HL-60 (cell line): Measurements from ENCODE around the gene SLC27A3.
A peak's percentile ranks its signal among the peaks of the same experiment; 100 is the strongest.
"Not testable (repeated sequence)": the region's sequence is repeated elsewhere in the genome, so short reads cannot be mapped to it uniquely, and the experiment has no call there.

Experiments used
- DNase-seq, 2 experiments: peaks; one replicate each; pipeline ENCODE4 v3.0.0-alpha.2; 2010 to 2020; ENCODE audit warnings: low read depth in 1 of 2, low spot score in 1 of 2
- H3K27ac ChIP-seq: fragments of 250-450 bp; sonication (Bioruptor Pico); replicated peaks from 2 replicates; pipeline ENCODE4 v1.5.1; 2020; ENCODE audit warnings: mild to moderate bottlenecking, moderate library complexity
- H3K27me3 ChIP-seq: fragments of 250-450 bp; sonication (Bioruptor Pico); 2 replicates; pipeline ENCODE4 v1.5.1; 2021; ENCODE audit warnings: mild to moderate bottlenecking, moderate library complexity; ENCODE audit not compliant: insufficient read depth, poor library complexity, severe bottlenecking
- H3K4me3 ChIP-seq: replicated peaks from 2 replicates; pipeline ENCODE4 v1.5.1; 2011; ENCODE audit warnings: mild to moderate bottlenecking, control low read depth, low read length; ENCODE audit not compliant: insufficient read depth
- GABPA ChIP-seq: IDR thresholded peaks from 2 replicates; pipeline ENCODE4 v1.6.1; 2012; ENCODE audit warnings: low read depth
- POLR2AphosphoS5 ChIP-seq: IDR thresholded peaks from 2 replicates; pipeline ENCODE4 v1.6.1; 2012; ENCODE audit warnings: low read depth
- REST ChIP-seq: IDR thresholded peaks from 2 replicates; pipeline ENCODE4 v1.6.1; 2012; ENCODE audit warnings: low read depth; ENCODE audit not compliant: insufficient replicate concordance
- SPI1 ChIP-seq: IDR thresholded peaks from 2 replicates; pipeline ENCODE4 v1.6.1; 2012; ENCODE audit warnings: low read depth, mild to moderate bottlenecking, borderline replicate concordance
- TF ChIP-seq, protein P1 (sequence below): IDR thresholded peaks from one replicate; pipeline ENCODE4 v1.5.1; 2011; ENCODE audit warnings: low read length, control low read depth, inconsistent platforms; ENCODE audit not compliant: insufficient read depth

SLC27A3 gene

GRCh38 chr1:153779781-153780541, 4.8 kb downstream of the SLC27A3 start:
- no peak overlapping the region for H3K27ac ChIP-seq
- DNase-seq, result no peak
- TF ChIP-seq REST, result no peak
- TF ChIP-seq SPI1, result no peak
- no peak for TF ChIP-seq POLR2AphosphoS5
- no peak for TF ChIP-seq GABPA
- TF ChIP-seq, protein P1, sequence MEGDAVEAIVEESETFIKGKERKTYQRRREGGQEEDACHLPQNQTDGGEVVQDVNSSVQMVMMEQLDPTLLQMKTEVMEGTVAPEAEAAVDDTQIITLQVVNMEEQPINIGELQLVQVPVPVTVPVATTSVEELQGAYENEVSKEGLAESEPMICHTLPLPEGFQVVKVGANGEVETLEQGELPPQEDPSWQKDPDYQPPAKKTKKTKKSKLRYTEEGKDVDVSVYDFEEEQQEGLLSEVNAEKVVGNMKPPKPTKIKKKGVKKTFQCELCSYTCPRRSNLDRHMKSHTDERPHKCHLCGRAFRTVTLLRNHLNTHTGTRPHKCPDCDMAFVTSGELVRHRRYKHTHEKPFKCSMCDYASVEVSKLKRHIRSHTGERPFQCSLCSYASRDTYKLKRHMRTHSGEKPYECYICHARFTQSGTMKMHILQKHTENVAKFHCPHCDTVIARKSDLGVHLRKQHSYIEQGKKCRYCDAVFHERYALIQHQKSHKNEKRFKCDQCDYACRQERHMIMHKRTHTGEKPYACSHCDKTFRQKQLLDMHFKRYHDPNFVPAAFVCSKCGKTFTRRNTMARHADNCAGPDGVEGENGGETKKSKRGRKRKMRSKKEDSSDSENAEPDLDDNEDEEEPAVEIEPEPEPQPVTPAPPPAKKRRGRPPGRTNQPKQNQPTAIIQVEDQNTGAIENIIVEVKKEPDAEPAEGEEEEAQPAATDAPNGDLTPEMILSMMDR, result no peak
- no peaks in the 10 kb centered on the region for H3K27me3 ChIP-seq
- H3K4me3 ChIP-seq, result no peak overlapping the region

DNA sequence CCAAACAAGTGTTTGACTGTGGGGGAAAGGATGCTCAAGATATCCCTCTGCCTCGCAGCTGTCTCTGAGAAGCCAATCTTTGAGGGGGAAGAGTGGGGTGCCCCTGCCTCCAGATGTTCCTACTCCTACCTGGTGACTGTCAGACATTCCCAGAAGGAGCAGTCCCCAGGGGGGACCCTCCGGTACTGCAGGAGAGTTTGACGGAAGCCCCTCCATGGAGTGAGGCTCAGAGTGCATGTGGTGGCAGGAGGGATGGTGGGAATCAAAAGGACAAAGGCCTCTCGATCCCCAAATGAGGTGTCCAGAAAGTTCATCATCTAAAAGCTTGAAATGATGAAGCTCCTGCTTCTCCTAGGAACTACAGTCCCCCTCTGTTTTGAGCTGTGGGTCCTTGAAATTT, 5.3 kb downstream of the SLC27A3 start:
- H3K27ac ChIP-seq, result no peak overlapping the region
- DNase-seq, result no peak
- no peak overlapping the region for H3K4me3 ChIP-seq
- no peaks in the 10 kb centered on the region for H3K27me3 ChIP-seq
- TF ChIP-seq GABPA, result no peak
- no peak for TF ChIP-seq POLR2AphosphoS5
- no peak for TF ChIP-seq REST
- TF ChIP-seq SPI1, result no peak
- TF ChIP-seq, protein P1, result no peak

DNA sequence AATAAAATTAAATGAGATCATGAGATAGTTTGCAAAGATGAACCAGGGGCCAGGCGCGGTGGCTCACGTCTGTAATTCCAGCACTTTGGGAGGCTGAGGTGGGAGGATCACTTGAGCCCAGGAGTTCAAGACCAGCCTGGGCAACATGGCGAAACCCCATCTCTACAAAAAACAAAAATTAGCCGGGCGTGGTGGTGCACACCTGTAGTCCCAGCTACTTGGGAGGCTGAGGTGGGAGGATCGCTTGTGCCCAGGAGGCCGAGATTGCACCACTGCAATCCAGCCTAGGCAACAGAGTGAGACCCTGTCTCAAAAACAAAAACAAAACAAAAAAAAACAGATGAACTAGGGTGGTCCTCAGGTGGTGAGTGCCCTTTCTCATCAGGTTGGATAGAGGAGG, 7.4 kb downstream of the SLC27A3 start:
- H3K27me3 ChIP-seq, DNase-seq: not testable (repeated sequence)
- peak overlapping the region; percentile 54 for H3K4me3 ChIP-seq
- H3K27ac ChIP-seq, result peak overlapping the region; percentile 90

- Histone ChIP-seq H3K4me3 (peak overlapping the region; percentile 54), H3K27me3 (no peaks in the 10 kb centered on the region), H3K27ac (peak overlapping the region; percentile 90)
- peak; percentile 31 for TF ChIP-seq REST
- peak; percentile 90 for TF ChIP-seq SPI1
- no peak for TF ChIP-seq GABPA
- TF ChIP-seq, protein P1, result no peak
- TF ChIP-seq POLR2AphosphoS5, result peak; percentile 95
- peak; percentile 81 to 88 for DNase-seq
These were observed 8.3 kb downstream of the SLC27A3 start for GRCh38 chr1:153783233-153784190.
